Spinal cord (tissue), 10 donors: ENCODE data around the gene NAP1L4. TPM values are rescaled to one million over a fixed set of nuclear protein-coding genes. Genes with fewer than 3 reads are reported as not detected.
A peak's percentile ranks its signal among the peaks of the same experiment; 100 is the strongest.

Source experiments
- DNase-seq, 6 donors: peaks; one replicate each; pipeline versions ENCODE4 v3.0.0 to v3.0.0-alpha.2; 2013 to 2015; ENCODE audit warnings: low spot score in 6 of 6, low read depth in 4 of 6
- H3K27ac ChIP-seq: one replicate; pipeline ENCODE4 v1.5.1; 2013; ENCODE audit warnings: low read depth, low read length, control low read depth
- H3K27me3 ChIP-seq: one replicate; pipeline ENCODE4 v1.6.1; 2013; ENCODE audit warnings: low read length; ENCODE audit not compliant: control insufficient read depth, insufficient read depth
- H3K36me3 ChIP-seq: one replicate; pipeline ENCODE4 v1.6.1; 2013; ENCODE audit warnings: low read length; ENCODE audit not compliant: control insufficient read depth, insufficient read depth
- H3K4me1 ChIP-seq: one replicate; pipeline ENCODE4 v1.6.1; 2013; ENCODE audit warnings: low read length; ENCODE audit not compliant: control insufficient read depth, insufficient read depth
- H3K4me3 ChIP-seq: one replicate; pipeline ENCODE4 v1.5.1; 2013; ENCODE audit warnings: low read depth, low read length, control low read depth
- H3K9me3 ChIP-seq: one replicate; pipeline ENCODE4 v1.6.1; 2013; ENCODE audit warnings: low read length; ENCODE audit not compliant: control insufficient read depth, insufficient read depth
- WGBS: methylation state at CpG from one replicate; pipeline ENCODE4 v1.1.5; 2013; ENCODE audit warnings: missing lambda C conversion rate; ENCODE audit not compliant: insufficient coverage; 5-methylcytosine and 5-hydroxymethylcytosine counted together
- polyA plus RNA-seq, 2 donors: library from polyadenylated mRNA; unstranded; fragments of 120-200 nt; gene quantifications; one replicate each; pipeline ENCODE4 v1.2.1, GENCODE V29; 2013; ENCODE audit not compliant: insufficient read length in 2 of 2
- total RNA-seq, 2 donors: library from RNA; depleted of rRNA in 1 of 2; stranded (reverse); fragments of 120-200 nt in 1 of 2; fragments of >200 nt in 1 of 2; gene quantifications; one replicate each; pipeline versions ENCODE4 v1.2.3 to v1.2.4, GENCODE V29; 2013 to 2014
- donor health status: healthy.

Gene NAP1L4
- total and polyA plus RNA-seq, 4 donors = 148 to 191 (median 177) TPM

- no peaks in the 10 kb centered on the region for H3K27me3 ChIP-seq
- no peak overlapping the region for H3K4me3 ChIP-seq
- no peak overlapping the region for H3K27ac ChIP-seq
- H3K36me3 ChIP-seq = peaks cover 54% of the 10 kb centered on the region
- no peaks in the 10 kb centered on the region for H3K9me3 ChIP-seq
- DNase-seq = no peak
- peaks cover 4% of the 10 kb centered on the region for H3K4me1 ChIP-seq
- WGBS = 95% methylated on average over 8 of the region's 8 CpGs
These were observed 34.7 kb upstream of the NAP1L4 start for GRCh38 chr11:3026803-3027202.

GRCh38 chr11:3022982-3023381 is 30.9 kb upstream of the NAP1L4 start:
- no peak overlapping the region for H3K27ac ChIP-seq
- H3K4me3 ChIP-seq = no peak overlapping the region
- no peaks in the 10 kb centered on the region for H3K9me3 ChIP-seq
- no peaks in the 10 kb centered on the region for H3K27me3 ChIP-seq
- peaks cover 55% of the 10 kb centered on the region for H3K36me3 ChIP-seq
- DNase-seq = no peak
- 91% methylated on average over 4 of the region's 4 CpGs for WGBS
- H3K4me1 ChIP-seq = no peaks in the 10 kb centered on the region

- Histone ChIP-seq H3K27me3 (no peaks in the 10 kb centered on the region), H3K27ac (peak overlapping the region; percentile 6), H3K4me1 (no peaks in the 10 kb centered on the region), H3K4me3 (no peak overlapping the region), H3K9me3 (no peaks in the 10 kb centered on the region), H3K36me3 (peaks cover 53% of the 10 kb centered on the region)
- peak in 1 of 6 donors; percentile 25 for DNase-seq
- WGBS = 85% methylated on average over 13 of the region's 14 CpGs
These were observed 30.3 kb upstream of the NAP1L4 start for GRCh38 chr11:3022300-3022967.

GRCh38 chr11:3021125-3021524 is 29.0 kb upstream of the NAP1L4 start:
- DNase-seq = peak in 2 of 6 donors; percentile 33 to 44
- Histone ChIP-seq H3K27ac (no peak overlapping the region), H3K9me3 (no peaks in the 10 kb centered on the region), H3K27me3 (no peaks in the 10 kb centered on the region), H3K4me3 (no peak overlapping the region), H3K4me1 (no peaks in the 10 kb centered on the region), H3K36me3 (peaks cover 55% of the 10 kb centered on the region)
- 37% methylated on average over 3 of the region's 4 CpGs for WGBS

- 95% methylated on average over 10 of the region's 12 CpGs for WGBS
- Histone ChIP-seq H3K27ac (no peak overlapping the region), H3K9me3 (no peaks in the 10 kb centered on the region), H3K4me3 (no peak overlapping the region), H3K36me3 (peaks cover 58% of the 10 kb centered on the region), H3K4me1 (peaks cover 2% of the 10 kb centered on the region), H3K27me3 (no peaks in the 10 kb centered on the region)
- DNase-seq = no peak
These were observed 27.9 kb upstream of the NAP1L4 start for GRCh38 chr11:3020011-3020410.

GRCh38 chr11:3018596-3018995 is 26.5 kb upstream of the NAP1L4 start:
- Histone ChIP-seq H3K4me1 (peaks cover 10% of the 10 kb centered on the region), H3K36me3 (peaks cover 66% of the 10 kb centered on the region)
- WGBS = 80% methylated on average over 5 of the region's 5 CpGs

GRCh38 chr11:3016861-3017260 is 24.7 kb upstream of the NAP1L4 start:
- DNase-seq = no peak
- H3K4me1 ChIP-seq = peaks cover 10% of the 10 kb centered on the region
- H3K27ac ChIP-seq = no peak overlapping the region
- peaks cover 80% of the 10 kb centered on the region for H3K36me3 ChIP-seq
- 90% methylated on average over 11 of the region's 11 CpGs for WGBS
- no peaks in the 10 kb centered on the region for H3K9me3 ChIP-seq
- H3K4me3 ChIP-seq = no peak overlapping the region
- no peaks in the 10 kb centered on the region for H3K27me3 ChIP-seq

More at GRCh38 chr11:3018596-3018995, 26.5 kb upstream of the NAP1L4 start:
- no peak overlapping the region for H3K27ac ChIP-seq
- no peak for DNase-seq
- H3K27me3 ChIP-seq = no peaks in the 10 kb centered on the region
- no peaks in the 10 kb centered on the region for H3K9me3 ChIP-seq
- H3K4me3 ChIP-seq = no peak overlapping the region

- 85% methylated on average over 9 of the region's 10 CpGs for WGBS
- Histone ChIP-seq H3K27ac (no peak overlapping the region), H3K9me3 (no peaks in the 10 kb centered on the region), H3K36me3 (peaks cover 91% of the 10 kb centered on the region), H3K27me3 (no peaks in the 10 kb centered on the region), H3K4me1 (peaks cover 10% of the 10 kb centered on the region), H3K4me3 (no peak overlapping the region)
- no peak for DNase-seq
These were observed 23.7 kb upstream of the NAP1L4 start for GRCh38 chr11:3015796-3016195.

- H3K9me3 ChIP-seq = no peaks in the 10 kb centered on the region
- no peaks in the 10 kb centered on the region for H3K27me3 ChIP-seq
- H3K27ac ChIP-seq = no peak overlapping the region
- 84% methylated on average over 4 of the region's 4 CpGs for WGBS
- no peak overlapping the region for H3K4me3 ChIP-seq
- H3K4me1 ChIP-seq = peaks cover 10% of the 10 kb centered on the region
- peaks cover 93% of the 10 kb centered on the region for H3K36me3 ChIP-seq
- no peak for DNase-seq
These were observed 22.8 kb upstream of the NAP1L4 start for GRCh38 chr11:3014943-3015342.
